Measurements from ENCODE around the gene PRPF19.

The PRPF19 gene

GRCh38 chr11:60890696-60891095 lies 15.7 kb downstream of the PRPF19 start:
- Histone ChIP-seq H3K36me3 (ENCODE audit: insufficient read depth, low read length) (peaks cover 22% of the 10 kb centered on the region; the same call in 1 of the 2 replicates), H3K4me3 (ENCODE audit: low read length, poor library complexity, severe bottlenecking) (no peak overlapping the region)
- TF ChIP-seq CTCF (conservative IDR thresholded peaks at IDR 0.05; ENCODE audit: low read length) (no peak), EZH2phosphoT487 (IDR thresholded peaks at IDR 0.05; ENCODE audit: borderline replicate concordance) (no peak)

GRCh38 chr11:60889869-60890311 lies 16.5 kb downstream of the PRPF19 start:
- H3K4me3 ChIP-seq (ENCODE audit: low read length, poor library complexity, severe bottlenecking), result no peak overlapping the region
- H3K27me3 ChIP-seq (ENCODE audit: insufficient read depth, low read length, poor library complexity, severe bottlenecking), result no peaks in the 10 kb centered on the region
- no peaks in the 10 kb centered on the region for H3K9me3 ChIP-seq (ENCODE audit: insufficient read depth, low read depth, low read length)
- no peaks in the 10 kb centered on the region for H3K9me2 ChIP-seq (replicated peaks; ENCODE audit: low read depth, low read length)
- peak overlapping the region; percentile 40 for H3K9ac ChIP-seq (ENCODE audit: low read depth, low read length, poor library complexity, severe bottlenecking)
- no peak overlapping the region for H2AFZ ChIP-seq (ENCODE audit: low read length)
- no peaks in the 10 kb centered on the region for H4K20me1 ChIP-seq (ENCODE audit: insufficient read depth, low read length, poor library complexity, severe bottlenecking)
- H3F3A ChIP-seq (ENCODE audit: low read depth), result no peaks in the 10 kb centered on the region
- H3K4me2 ChIP-seq (ENCODE audit: low read depth, low read length, poor library complexity, severe bottlenecking), result no peak overlapping the region
- H3K79me2 ChIP-seq (ENCODE audit: insufficient read depth, low read length), result no peaks in the 10 kb centered on the region
- TF ChIP-seq EZH2phosphoT487 (IDR thresholded peaks at IDR 0.05; ENCODE audit: borderline replicate concordance), result no peak
- H3K36me3 ChIP-seq (ENCODE audit: insufficient read depth, low read length), result peaks cover 14% of the 10 kb centered on the region; the same call in 1 of the 2 replicates
- H3K4me1 ChIP-seq (ENCODE audit: insufficient read depth, low read length, poor library complexity, severe bottlenecking), result peaks cover 29% of the 10 kb centered on the region

More at GRCh38 chr11:60890696-60891095, 15.7 kb downstream of the PRPF19 start:
- no peaks in the 10 kb centered on the region for H3K9me2 ChIP-seq (replicated peaks; ENCODE audit: low read depth, low read length)
- peak overlapping the region; percentile 27 for H3K4me2 ChIP-seq (ENCODE audit: low read depth, low read length, poor library complexity, severe bottlenecking)
- no peak overlapping the region for H2AFZ ChIP-seq (ENCODE audit: low read length)
- H3K9me3 ChIP-seq (ENCODE audit: insufficient read depth, low read depth, low read length), result no peaks in the 10 kb centered on the region
- H4K20me1 ChIP-seq (ENCODE audit: insufficient read depth, low read length, poor library complexity, severe bottlenecking), result peaks cover 2% of the 10 kb centered on the region
- H3F3A ChIP-seq (ENCODE audit: low read depth), result no peaks in the 10 kb centered on the region
- H3K4me1 ChIP-seq (ENCODE audit: insufficient read depth, low read length, poor library complexity, severe bottlenecking), result peaks cover 29% of the 10 kb centered on the region
- H3K79me2 ChIP-seq (ENCODE audit: insufficient read depth, low read length), result no peaks in the 10 kb centered on the region
- peak overlapping the region; percentile 40 for H3K9ac ChIP-seq (ENCODE audit: low read depth, low read length, poor library complexity, severe bottlenecking)
- no peaks in the 10 kb centered on the region for H3K27me3 ChIP-seq (ENCODE audit: insufficient read depth, low read length, poor library complexity, severe bottlenecking)

- Histone ChIP-seq H3K4me3 (ENCODE audit: low read length, poor library complexity, severe bottlenecking) (no peak overlapping the region), H3K9me3 (ENCODE audit: insufficient read depth, low read depth, low read length) (no peaks in the 10 kb centered on the region), H3F3A (ENCODE audit: low read depth) (no peaks in the 10 kb centered on the region), H2AFZ (ENCODE audit: low read length) (no peak overlapping the region), H3K9ac (ENCODE audit: low read depth, low read length, poor library complexity, severe bottlenecking) (no peak overlapping the region), H3K9me2 (replicated peaks; ENCODE audit: low read depth, low read length) (no peaks in the 10 kb centered on the region), H3K79me2 (ENCODE audit: insufficient read depth, low read length) (no peaks in the 10 kb centered on the region), H4K20me1 (ENCODE audit: insufficient read depth, low read length, poor library complexity, severe bottlenecking) (no peaks in the 10 kb centered on the region), H3K27me3 (ENCODE audit: insufficient read depth, low read length, poor library complexity, severe bottlenecking) (no peaks in the 10 kb centered on the region), H3K4me1 (ENCODE audit: insufficient read depth, low read length, poor library complexity, severe bottlenecking) (peaks cover 25% of the 10 kb centered on the region), H3K4me2 (ENCODE audit: low read depth, low read length, poor library complexity, severe bottlenecking) (no peak overlapping the region), H3K36me3 (ENCODE audit: insufficient read depth, low read length) (no peaks in the 10 kb centered on the region)
- TF ChIP-seq CTCF (conservative IDR thresholded peaks at IDR 0.05; ENCODE audit: low read length) (peak; percentile 95), EZH2phosphoT487 (IDR thresholded peaks at IDR 0.05; ENCODE audit: borderline replicate concordance) (no peak)
Measured at GRCh38 chr11:60887556-60887955, 18.8 kb downstream of the PRPF19 start.

- no peaks in the 10 kb centered on the region for H3K9me2 ChIP-seq (replicated peaks; ENCODE audit: low read depth, low read length)
- H3K79me2 ChIP-seq (ENCODE audit: insufficient read depth, low read length), result no peaks in the 10 kb centered on the region
- H3K4me3 ChIP-seq (ENCODE audit: low read length, poor library complexity, severe bottlenecking), result no peak overlapping the region
- H2AFZ ChIP-seq (ENCODE audit: low read length), result no peak overlapping the region
- no peaks in the 10 kb centered on the region for H3F3A ChIP-seq (ENCODE audit: low read depth)
- H3K9ac ChIP-seq (ENCODE audit: low read depth, low read length, poor library complexity, severe bottlenecking), result no peak overlapping the region
- H4K20me1 ChIP-seq (ENCODE audit: insufficient read depth, low read length, poor library complexity, severe bottlenecking), result no peaks in the 10 kb centered on the region
- H3K27me3 ChIP-seq (ENCODE audit: insufficient read depth, low read length, poor library complexity, severe bottlenecking), result no peaks in the 10 kb centered on the region
- H3K36me3 ChIP-seq (ENCODE audit: insufficient read depth, low read length), result no peaks in the 10 kb centered on the region
- no peaks in the 10 kb centered on the region for H3K9me3 ChIP-seq (ENCODE audit: insufficient read depth, low read depth, low read length)
- peaks cover 42% of the 10 kb centered on the region for H3K4me1 ChIP-seq (ENCODE audit: insufficient read depth, low read length, poor library complexity, severe bottlenecking)
- TF ChIP-seq EZH2phosphoT487 (IDR thresholded peaks at IDR 0.05; ENCODE audit: borderline replicate concordance) (no peak), CTCF (conservative IDR thresholded peaks at IDR 0.05; ENCODE audit: low read length) (no peak)
- peak overlapping the region; percentile 52 for H3K4me2 ChIP-seq (ENCODE audit: low read depth, low read length, poor library complexity, severe bottlenecking)
Measured at GRCh38 chr11:60880643-60881282, 25.6 kb downstream of the PRPF19 start.
